DND-41 (cell line): ENCODE data around the gene WNK4.
A peak's percentile ranks its signal among the peaks of the same experiment; 100 is the strongest.

ENCODE experiments used
- ATAC-seq: fragments of 200-7000 bp; cut with Tn5 transposase; 3 replicates; pipeline ENCODE4 v1.9.1; 2021; ENCODE audit warnings: low read depth; ENCODE audit not compliant: insufficient read depth
- DNase-seq: peaks from one replicate; pipeline ENCODE4 v3.0.0-alpha.2; 2020
- H2AFZ ChIP-seq: 2 replicates; pipeline ENCODE4 v1.6.0; 2012; ENCODE audit warnings: low read depth, low read length
- H3K27ac ChIP-seq: 2 replicates; pipeline ENCODE4 v1.5.1; 2012; ENCODE audit warnings: low read length, inconsistent platforms
- H3K27me3 ChIP-seq: fragments of 200-600 bp; sonication (generic); 2 replicates; pipeline ENCODE4 v1.6.0; 2012; ENCODE audit warnings: low read length, mild to moderate bottlenecking, inconsistent platforms; ENCODE audit not compliant: insufficient read depth, poor library complexity
- H3K36me3 ChIP-seq: 2 replicates; pipeline ENCODE4 v1.5.1; 2012; ENCODE audit warnings: low read length, inconsistent platforms; ENCODE audit not compliant: insufficient read depth
- H3K4me1 ChIP-seq: 2 replicates; pipeline ENCODE4 v1.5.1; 2012; ENCODE audit warnings: mild to moderate bottlenecking, low read length; ENCODE audit not compliant: insufficient read depth
- H3K4me2 ChIP-seq: 2 replicates; pipeline ENCODE4 v1.6.0; 2012; ENCODE audit warnings: mild to moderate bottlenecking, moderate library complexity, low read length, inconsistent platforms; ENCODE audit not compliant: insufficient read depth
- H3K4me3 ChIP-seq, 2 experiments: fragments of 200-600 bp in 1 of 2; shearing (Covaris generic) in 1 of 2; 2 replicates each; pipeline ENCODE4 v1.5.1; 2012 to 2016; ENCODE audit warnings: inconsistent platforms in 2 of 2, low read length in 2 of 2, mild to moderate bottlenecking in 2 of 2, low read depth in 1 of 2, moderate library complexity in 1 of 2
- H3K79me2 ChIP-seq: 2 replicates; pipeline ENCODE4 v1.6.0; 2012; ENCODE audit warnings: low read length, inconsistent platforms; ENCODE audit not compliant: insufficient read depth
- H3K9ac ChIP-seq: 2 replicates; pipeline ENCODE4 v1.6.0; 2012; ENCODE audit warnings: low read depth, mild to moderate bottlenecking, inconsistent platforms, low read length, moderate library complexity
- H3K9me3 ChIP-seq: 2 replicates; pipeline ENCODE4 v1.5.1; 2012; ENCODE audit warnings: low read length, moderate library complexity, mild to moderate bottlenecking, inconsistent platforms; ENCODE audit not compliant: insufficient read depth, severe bottlenecking
- H4K20me1 ChIP-seq: 2 replicates; pipeline ENCODE4 v1.6.0; 2012; ENCODE audit warnings: low read length; ENCODE audit not compliant: insufficient read depth
- CTCF ChIP-seq: IDR thresholded peaks from 2 replicates; pipeline ENCODE4 v1.5.1; 2012; ENCODE audit warnings: borderline replicate concordance, low read length, moderate library complexity, mild to moderate bottlenecking; ENCODE audit not compliant: poor library complexity, severe bottlenecking; ENCODE audit errors: extremely low read depth
- EZH2 ChIP-seq: IDR thresholded peaks from 3 replicates; pipeline ENCODE4 v1.6.1; 2012; ENCODE audit warnings: borderline replicate concordance, low read depth, mild to moderate bottlenecking, moderate library complexity, low read length, inconsistent platforms; ENCODE audit not compliant: severe bottlenecking

The WNK4 gene

DNA sequence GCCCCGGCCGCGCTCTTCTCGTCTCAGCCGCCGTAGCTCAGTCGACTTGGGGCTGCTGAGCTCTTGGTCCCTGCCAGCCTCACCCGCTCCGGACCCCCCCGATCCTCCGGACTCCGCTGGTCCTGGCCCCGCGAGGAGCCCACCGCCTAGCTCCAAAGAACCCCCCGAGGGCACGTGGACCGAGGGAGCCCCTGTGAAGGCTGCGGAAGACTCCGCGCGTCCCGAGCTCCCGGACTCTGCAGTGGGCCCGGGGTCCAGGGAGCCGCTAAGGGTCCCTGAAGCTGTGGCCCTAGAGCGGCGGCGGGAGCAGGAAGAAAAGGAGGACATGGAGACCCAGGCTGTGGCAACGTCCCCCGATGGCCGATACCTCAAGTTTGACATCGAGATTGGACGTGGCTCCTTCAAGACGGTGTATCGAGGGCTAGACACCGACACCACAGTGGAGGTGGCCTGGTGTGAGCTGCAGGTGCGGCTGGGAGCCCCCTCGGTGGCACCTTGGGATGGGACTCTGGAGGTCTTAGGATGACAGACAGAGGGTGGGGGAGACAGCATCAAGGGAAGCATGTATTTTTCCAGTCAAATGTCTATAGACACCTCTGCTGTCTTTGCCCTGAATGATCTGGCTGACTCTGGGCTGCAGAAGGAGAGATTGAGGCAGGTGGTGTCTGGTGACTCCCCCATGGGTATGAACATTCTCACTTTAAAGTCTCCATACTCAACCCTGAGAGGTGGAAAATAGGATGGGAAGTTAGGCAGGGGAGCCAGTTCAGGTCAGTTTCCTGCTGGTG, 635 bp downstream of the WNK4 start:
- H4K20me1 ChIP-seq: no peaks in the 10 kb centered on the region
- H3K36me3 ChIP-seq: peaks cover 40% of the 10 kb centered on the region
- ATAC-seq (peak; percentile 13; the same call in 1 of the 3 replicates), DNase-seq (no peak)
- H3K4me2 ChIP-seq: no peak overlapping the region
- no peak overlapping the region for H2AFZ ChIP-seq
- H3K27me3 ChIP-seq: no peaks in the 10 kb centered on the region
- no peak overlapping the region for H3K27ac ChIP-seq
- no peaks in the 10 kb centered on the region for H3K4me1 ChIP-seq
- no peak overlapping the region for H3K4me3 ChIP-seq
- no peaks in the 10 kb centered on the region for H3K79me2 ChIP-seq
- H3K9me3 ChIP-seq: no peaks in the 10 kb centered on the region
- TF ChIP-seq EZH2 (no peak), CTCF (no peak)
- H3K9ac ChIP-seq: no peak overlapping the region

GRCh38 chr17:42781639-42782165, 1.3 kb downstream of the WNK4 start:
- no peaks in the 10 kb centered on the region for H3K27me3 ChIP-seq
- no peaks in the 10 kb centered on the region for H3K9me3 ChIP-seq
- H3K4me3 ChIP-seq: no peak overlapping the region
- peaks cover 35% of the 10 kb centered on the region for H3K36me3 ChIP-seq
- no peak overlapping the region for H2AFZ ChIP-seq
- H3K4me1 ChIP-seq: no peaks in the 10 kb centered on the region
- H4K20me1 ChIP-seq: no peaks in the 10 kb centered on the region
- H3K9ac ChIP-seq: no peak overlapping the region
- H3K4me2 ChIP-seq: no peak overlapping the region
- no peak overlapping the region for H3K27ac ChIP-seq
- no peak for TF ChIP-seq CTCF
- TF ChIP-seq EZH2: no peak
- no peaks in the 10 kb centered on the region for H3K79me2 ChIP-seq
- no peak for DNase-seq
- ATAC-seq: 0 out of 3 replicates have a peak, but pooled peaks have one; percentile 10

DNA sequence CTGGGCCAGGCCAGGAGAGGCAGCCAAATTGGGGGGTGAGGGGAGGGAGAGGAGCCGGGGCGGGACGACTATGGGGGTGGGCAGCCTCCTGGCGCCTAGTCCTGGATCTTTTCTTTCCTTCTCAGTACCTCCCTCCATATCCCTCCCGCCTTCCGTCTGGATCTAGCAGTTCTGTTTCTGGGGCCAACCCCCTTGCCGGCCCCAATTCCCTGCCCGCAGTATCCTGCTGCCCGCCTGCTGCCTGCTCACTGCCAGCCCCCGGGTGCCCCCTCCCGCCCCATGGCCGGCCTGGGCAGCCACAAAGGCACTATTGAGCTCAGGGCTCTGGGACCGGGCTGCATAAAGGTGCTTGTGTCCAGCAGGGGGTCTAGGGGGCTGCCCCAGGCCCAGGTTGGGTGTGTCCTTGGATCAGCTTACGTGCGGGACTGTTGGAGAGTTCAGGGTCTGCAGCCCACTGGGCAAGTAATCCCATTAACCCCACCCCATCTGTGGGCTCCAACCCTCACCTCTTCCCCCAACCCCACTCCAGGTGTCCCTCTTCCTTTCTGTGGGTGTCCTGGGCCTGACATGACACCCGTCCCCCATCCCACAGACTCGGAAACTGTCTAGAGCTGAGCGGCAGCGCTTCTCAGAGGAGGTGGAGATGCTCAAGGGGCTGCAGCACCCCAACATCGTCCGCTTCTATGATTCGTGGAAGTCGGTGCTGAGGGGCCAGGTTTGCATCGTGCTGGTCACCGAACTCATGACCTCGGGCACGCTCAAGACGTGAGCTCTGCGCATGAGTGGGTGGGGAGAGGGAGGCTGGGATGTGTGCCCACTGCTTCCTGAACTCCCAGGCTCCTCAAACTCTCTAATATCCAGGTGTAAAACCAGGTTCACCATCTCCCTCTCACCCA, 2.0 kb downstream of the WNK4 start:
- Histone ChIP-seq H3K4me1 (no peaks in the 10 kb centered on the region), H2AFZ (no peak overlapping the region), H3K9me3 (no peaks in the 10 kb centered on the region), H3K9ac (no peak overlapping the region), H3K79me2 (no peaks in the 10 kb centered on the region), H4K20me1 (no peaks in the 10 kb centered on the region), H3K4me3 (no peak overlapping the region), H3K4me2 (no peak overlapping the region), H3K27me3 (no peaks in the 10 kb centered on the region), H3K36me3 (peaks cover 32% of the 10 kb centered on the region), H3K27ac (no peak overlapping the region)
- ATAC-seq: no peak
- DNase-seq: no peak
- TF ChIP-seq EZH2: no peak
- TF ChIP-seq CTCF: no peak
